HL-60/S4 treated with retinoic acid at 250 ng/mL for 4 days and 3 days (cell line): ENCODE measurements around the gene RABL3.
"Not testable (repeated sequence)": the region's sequence is repeated elsewhere in the genome, so short reads cannot be mapped to it uniquely, and the experiment has no call there.

Experiments
- in situ Hi-C: fragments of 300-500 bp; cut with MboI; formaldehyde crosslinking; loops from 2 replicates; pipeline ENCODE4 v1.7.0; 2022; ENCODE audit warnings: low sequenced_read_pairs

The RABL3 gene

DNA sequence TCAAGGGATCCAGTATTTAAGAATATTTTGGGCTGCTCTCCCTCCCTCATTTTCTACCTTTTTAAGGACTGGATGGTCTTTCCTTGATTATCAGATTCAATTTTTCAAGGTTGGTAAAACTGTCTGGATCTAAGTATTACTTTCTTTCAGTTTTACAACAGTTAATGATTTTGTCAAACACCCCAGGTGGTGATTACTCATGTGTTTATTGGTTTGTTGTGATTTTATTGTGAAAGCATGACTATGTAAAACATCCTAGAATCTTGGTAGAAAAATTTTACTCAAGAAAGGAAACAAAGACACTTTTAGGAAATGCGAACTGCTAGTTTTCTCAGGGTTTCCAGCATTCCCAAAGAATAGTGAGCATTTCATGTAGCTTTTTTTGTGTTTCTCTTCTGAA is 7.5 kb upstream of the RABL3 start:
- in situ Hi-C loops: no loop called here

DNA sequence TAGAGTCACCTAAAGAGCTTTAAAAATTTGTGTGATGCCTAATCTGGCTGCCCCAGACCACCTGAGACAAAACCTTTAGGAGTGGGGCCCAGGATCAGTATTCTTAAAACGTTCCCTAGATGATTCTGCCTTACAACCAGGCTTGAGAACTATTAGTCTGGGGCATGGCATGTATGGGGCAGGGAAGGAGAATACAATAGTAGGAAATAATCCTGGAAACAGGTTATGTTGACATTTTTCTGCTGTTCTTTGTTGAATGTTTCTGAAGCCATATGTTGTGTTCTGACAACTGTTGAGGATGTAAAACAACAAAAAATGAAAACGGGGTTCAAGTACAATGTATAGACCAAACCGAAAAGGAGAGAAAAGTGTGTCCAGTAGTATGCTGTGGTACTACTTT is 3.1 kb upstream of the RABL3 start:
- in situ Hi-C loops: no loop called here

DNA sequence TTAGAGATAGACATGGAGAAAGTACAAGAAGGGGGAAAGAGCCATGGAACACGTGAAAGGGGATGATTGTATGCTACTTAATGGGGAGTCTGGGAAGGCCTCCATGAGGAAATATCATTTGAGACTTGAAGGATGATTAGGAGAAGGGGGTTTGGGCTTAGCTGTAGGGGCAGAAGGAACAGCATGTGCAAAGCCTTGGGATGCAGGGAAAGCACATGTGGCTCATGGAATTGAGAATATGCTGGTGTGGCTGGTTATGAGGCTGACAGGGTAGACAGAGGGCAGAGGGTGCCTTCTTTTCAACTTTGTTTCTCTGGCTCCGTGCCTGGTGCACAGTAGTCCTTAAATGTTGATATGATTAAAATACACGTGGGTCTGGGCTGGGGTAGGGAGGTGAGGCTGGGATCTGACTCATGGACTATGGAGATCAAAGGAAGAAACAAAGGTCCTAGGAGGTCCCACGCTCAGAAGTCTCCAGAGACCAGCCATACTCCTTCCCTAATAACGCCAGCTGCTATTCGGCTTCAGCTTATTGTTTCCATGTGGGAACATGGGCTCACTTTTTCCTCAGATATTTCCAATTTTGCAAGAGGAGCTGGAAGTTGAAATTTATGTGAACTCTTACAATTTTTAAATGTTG is 1.4 kb upstream of the RABL3 start:
- in situ Hi-C loops: no loop called here

DNA sequence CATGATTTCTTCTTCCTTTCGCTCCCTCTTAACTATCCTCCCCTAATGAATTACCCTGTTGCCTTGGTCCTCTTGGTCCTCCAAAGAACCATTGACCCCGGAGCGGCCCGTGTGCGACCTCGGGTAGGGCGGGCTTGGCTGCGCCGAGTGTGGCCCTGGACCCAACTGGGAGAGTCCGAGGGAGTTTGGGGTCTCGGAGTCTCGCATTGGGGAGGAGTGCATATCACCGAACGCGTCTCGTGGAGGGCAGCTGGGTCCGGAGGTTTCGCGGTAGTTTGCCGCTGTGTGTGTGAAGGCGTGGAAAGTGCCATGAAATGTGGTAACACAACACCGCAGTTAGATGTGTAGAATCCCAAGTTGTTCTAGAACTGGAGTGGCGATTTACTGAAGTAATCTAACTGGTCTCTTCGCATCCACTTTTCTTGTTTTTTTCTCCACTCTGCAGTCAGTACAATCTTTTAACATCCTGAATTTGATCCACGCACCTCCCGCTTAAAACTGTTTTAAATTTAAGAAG is 591 bp upstream of the RABL3 start:
- in situ Hi-C loops: no loop called here

DNA sequence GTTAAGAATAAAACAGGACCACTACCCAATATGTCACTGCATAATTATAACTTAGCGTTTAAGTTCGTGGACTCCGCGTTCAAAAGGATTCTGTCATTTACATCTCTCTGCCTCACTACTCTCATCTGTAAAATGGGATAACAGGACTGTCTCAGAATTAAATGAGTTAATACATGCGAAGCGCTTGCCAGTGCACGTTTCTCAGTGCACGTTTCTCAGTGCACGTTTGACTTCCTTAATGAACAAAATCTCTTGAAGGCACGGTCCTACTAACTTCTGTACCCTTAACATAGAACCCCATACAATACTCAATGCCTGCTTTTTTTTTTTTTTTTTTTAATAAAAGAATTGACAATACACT is 499 bp downstream of the RABL3 start:
- in situ Hi-C loops: no loop called here

DNA sequence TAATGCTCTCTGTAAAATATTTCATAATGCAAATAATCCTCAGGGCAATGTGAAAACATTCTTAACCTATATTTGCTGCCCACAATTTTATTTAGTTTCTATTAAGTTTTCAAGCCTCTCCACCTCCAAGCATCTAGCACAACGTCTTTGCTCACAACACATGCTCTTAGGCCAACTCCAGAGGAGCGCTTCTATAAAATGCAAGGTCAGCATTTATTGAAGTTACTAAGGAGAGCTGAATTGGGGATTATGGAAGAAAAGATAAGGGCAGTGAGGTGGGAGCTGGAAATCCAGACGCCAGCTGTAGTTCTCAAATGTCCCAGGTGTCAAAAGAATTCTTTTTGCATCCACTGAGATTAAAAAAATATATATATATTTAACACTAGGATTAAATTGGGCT is 996 bp downstream of the RABL3 start:
- in situ Hi-C loops: no loop called here

DNA sequence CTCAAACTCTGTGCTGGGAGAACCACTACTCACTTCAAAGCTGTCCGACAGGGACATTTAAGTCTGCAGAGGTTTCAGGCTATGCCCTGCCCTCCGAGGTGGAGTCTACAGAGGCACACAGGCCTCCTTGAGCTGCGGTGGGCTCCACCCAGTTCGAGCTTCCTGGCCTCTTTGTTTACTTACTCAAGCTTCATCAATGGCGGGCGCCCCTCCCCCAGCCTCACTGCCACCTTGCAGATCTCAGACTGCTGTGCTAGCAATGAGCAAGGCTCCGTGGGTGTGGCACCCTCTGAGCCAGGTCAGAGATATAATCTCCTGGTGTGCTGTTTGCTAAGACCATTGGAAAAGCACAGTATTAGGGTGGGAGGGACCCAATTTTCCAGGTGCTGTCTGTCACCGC is 4.3 kb downstream of the RABL3 start:
- in situ Hi-C loops: not testable (repeated sequence)

DNA sequence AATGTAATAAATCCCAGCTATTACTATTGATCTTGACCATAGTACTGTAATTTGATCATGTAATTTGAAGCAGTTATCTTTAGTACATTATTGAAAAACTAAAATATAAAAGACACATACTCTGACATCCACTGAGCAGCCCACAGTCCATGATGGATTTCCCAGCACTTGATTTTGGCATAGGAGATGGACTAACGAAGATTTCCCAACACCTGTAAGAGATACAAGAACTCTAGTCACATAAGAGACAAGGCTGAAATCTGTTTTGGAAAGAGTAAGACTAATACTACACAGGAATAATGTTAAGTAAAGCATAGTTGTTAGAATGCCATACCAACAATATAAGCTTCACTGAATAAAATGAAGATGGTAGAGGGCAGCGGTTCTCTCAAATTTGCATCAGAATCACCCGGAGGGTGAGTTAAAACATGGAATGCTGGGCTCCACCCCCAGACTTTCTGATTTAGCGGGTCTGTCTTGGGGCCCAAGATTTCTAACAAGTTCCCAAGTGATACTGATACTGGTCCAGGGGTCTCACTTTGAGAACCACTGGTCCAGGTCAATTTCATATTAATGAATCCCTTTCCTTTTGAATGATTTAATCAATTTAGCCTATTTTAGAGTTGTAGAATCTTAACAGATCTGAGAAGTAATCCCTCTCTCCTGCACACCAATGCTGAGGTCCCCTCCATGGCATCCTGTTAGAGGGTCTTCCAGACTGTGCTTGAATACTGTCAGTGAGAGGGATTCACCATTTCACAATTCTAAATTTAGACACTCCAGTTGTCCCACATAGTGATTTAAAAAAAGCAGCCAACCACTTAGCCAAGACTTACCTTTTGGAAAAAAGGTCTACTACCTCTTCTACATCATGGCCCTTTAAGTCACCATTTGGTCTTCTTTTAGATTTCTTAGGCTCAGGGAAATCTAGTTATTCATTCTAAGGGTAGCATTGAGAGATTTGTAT is 11.5 kb downstream of the RABL3 start:
- in situ Hi-C loops: no loop called here

DNA sequence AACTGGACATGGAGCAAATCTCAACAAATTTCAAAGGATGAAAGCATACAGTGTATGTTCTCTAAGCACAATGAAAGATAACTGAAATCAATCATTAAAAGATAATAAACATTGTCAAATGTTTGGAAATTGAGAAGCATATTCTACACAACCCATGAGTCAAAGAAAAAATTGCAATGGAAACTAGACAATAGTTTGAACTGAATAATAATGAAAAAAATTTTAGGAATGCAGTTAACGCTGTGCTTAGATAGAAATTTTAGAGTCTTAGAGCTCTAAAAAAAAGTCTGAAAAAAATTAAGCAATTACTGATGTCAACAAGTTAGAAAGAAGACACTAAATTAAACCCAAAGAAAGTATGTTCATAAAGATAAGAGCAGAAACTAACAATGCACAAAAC is 15.5 kb downstream of the RABL3 start:
- in situ Hi-C loops: no loop called here

DNA sequence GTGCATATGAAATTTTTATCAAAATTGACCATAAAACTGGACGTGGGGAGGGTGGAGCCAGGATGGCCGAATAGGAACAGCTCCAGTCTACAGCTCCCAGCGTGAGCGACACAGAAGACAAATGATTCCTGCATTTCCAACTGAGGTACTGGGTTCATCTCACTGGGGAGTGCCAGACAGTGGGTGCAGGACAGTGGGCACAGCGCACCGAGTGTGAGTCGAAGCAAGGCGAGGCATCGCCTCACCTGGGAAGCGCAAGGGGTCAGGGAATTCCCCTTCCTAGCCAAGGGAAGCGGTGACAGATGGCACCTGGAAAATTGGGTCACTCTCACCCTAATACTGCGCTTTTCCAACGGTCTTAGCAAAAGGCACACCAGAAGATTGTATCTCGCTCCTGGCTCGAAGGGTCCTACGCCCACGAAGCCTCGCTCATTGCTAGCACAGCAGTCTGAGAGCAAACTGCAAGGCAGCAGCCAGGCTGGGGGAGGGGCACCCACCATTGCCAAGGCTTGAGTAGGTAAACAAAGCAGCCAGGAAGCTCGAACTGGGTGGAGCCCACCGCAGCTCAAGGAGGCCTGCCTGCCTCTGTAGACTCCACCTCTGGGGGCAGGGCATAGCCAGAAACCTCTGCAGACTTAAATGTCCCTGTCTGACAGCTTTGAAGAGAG is 23.0 kb downstream of the RABL3 start:
- in situ Hi-C loops: not testable (repeated sequence)

DNA sequence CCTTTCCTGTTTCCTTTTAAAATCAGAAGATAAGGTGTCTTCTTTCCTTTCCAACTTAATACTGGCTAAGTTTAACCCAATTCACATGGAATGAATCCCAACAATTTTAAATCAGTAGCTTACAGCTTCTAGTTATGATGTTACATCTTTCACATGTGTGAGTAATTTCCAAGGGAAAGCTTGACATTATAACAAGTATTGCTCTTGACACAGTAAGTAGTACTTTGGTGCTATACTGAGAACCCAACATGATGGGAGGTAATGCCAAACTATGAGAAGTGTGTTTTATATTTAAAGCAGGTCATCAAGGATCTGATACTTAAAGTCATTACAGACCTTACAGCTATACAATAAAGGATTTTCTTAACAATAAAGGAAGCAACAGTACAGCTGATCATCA is 29.1 kb downstream of the RABL3 start:
- in situ Hi-C loops: no loop called here

DNA sequence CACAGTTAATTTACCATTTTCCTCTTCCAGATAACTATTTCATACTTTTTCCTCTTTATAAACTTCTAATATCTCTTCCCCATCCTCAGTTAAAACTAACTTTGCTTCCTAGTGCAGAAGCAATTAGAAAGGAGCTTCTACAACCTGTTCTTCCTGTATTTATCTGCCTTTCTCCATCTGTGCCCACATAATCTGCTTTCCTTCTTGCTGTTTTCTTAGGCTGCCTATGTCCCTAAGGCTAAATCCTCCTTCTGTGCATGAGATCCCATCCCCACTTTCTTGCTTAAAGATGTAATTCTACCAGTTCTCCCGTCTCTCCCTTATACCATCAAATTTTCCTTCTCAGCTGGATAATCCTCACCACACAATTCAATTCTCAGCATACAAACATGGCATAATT is 31.9 kb downstream of the RABL3 start:
- in situ Hi-C loops: no loop called here

DNA sequence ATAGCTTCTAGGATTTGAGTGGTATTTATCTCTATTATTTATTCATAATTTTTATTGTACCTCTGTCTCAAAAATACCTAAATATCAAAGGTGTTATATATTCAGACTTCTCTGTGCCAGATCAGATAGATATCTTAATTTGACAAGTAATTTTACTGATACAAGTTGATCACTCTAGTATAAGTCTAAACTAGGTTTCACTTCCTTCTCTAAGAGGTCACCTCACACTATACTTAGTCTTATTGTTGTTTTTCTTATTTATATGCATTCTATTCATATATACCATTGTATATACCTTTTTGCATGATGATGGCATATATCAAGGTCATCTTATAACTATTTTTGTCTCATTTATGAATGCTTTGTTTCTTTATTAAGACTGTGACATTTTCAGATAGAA is 33.9 kb downstream of the RABL3 start:
- in situ Hi-C loops: no loop called here

DNA sequence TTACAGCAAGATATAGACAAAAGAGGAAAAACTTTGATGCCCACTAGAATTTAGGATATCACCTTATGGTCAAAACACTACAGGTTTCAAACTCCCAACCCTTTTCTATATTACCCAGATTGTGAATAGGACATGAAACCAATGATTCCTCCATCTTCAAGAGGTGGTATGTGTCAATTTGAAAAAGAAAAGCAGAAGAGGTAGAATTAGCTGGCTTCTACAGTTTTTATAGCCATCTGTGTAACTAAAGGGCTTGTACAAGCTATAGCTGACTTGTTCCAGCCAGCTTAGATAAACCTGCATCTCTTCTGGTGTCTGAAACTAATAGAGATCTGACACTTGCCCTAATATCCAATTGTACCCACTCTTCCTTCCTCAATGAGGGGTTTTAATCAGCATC is 35.4 kb downstream of the RABL3 start:
- in situ Hi-C loops: no loop called here

DNA sequence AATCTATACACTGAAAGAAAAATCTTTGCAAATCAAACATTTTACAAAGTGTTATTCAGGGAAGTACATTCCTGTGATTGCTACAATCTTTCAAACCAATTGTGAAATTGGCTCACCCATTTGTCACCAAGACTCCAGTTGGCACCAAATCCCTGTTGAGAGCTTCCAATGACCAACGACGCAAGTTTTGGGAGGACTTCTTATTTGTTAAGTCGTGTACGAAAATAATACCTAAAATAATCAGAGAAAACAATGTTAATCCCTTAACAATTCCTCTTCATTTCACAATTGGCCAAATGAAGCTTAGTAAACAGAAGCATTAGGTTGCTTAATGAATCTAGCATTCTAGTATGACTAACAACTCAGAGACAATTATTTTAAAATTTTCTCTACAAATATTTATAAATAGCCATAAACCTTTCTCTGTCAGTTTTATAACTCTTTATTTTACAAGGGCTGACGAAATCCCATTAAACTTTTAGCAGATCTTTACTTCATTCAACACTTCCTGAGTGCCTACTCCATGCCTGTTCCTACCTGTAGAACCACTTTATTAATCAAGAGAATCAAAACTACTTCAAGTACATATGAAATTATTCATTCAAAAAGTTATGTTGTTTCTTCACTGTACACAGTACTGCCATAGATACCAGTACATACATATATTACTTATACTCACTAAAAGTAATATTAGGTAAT is 36.3 kb downstream of the RABL3 start:
- in situ Hi-C loops: no loop called here

DNA sequence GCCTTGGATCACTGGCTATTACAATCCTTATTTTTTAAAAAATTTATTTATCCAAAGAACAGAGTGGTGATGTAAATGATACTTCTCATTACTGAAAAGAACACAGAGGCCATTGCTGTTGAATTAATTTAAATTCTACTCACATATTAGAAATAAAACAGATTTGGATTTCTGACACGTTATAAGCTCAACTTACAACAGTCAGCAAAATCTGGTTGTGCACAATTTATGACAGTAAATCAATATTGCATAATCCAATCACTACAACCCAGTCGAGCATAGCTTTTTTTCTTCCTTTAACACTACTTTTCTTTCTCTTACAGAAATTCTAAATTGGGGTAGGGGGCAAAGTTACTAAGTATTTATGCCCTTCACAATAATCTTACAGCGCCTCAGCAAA is 43.0 kb downstream of the RABL3 start:
- in situ Hi-C loops: no loop called here

DNA sequence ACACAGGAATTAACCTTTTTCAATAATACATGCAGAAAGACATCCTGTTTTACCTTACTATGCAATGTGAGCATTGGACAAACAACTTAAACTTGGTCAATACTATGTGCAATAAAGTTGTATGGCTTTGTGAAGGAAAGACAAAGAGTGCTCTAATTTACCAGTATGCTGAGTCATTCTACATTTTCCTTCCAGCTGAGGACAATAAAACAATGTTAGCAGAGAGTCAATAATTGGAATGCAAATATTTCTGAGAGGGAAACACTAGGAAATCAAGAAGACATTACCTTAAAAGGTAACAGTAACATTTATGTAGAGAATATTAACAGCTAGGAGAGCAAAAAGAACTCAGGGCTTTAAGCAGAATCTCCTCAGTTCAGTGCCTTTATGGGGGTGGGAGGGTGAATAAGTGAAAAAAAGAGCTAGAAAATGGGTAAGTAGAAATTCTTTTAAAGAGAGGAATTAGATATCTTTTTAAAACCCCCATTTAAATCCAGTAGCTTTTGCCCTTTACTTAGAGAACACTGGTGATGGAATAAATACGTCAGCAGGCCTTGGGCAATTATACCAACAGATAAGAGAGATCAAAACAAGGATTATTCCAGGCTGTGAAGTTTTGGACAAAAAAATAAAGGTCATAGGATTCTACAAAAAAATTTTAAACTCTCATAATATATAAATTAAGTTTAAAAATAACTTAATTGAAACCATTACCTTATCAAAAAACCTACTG is 48.7 kb downstream of the RABL3 start:
- in situ Hi-C loops: no loop called here

DNA sequence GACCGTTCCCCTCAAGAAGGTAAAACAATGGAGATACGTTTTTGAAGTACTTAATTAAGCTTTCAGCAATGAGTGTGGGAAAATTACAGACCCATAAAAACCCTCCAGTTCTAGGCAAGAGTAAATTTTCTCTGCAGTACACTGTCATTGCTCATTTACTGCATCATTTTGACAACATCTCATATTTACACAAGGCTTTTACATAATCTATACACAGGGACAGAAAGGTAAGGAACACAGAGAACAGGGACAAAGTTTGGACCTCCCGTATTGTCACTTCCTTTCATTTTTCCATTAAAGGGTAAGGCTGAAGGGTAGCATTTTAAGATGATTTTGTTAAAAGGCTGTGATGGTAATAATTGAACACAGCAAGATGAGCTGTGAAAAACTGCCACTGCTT is 52.9 kb downstream of the RABL3 start:
- in situ Hi-C loops: no loop called here

DNA sequence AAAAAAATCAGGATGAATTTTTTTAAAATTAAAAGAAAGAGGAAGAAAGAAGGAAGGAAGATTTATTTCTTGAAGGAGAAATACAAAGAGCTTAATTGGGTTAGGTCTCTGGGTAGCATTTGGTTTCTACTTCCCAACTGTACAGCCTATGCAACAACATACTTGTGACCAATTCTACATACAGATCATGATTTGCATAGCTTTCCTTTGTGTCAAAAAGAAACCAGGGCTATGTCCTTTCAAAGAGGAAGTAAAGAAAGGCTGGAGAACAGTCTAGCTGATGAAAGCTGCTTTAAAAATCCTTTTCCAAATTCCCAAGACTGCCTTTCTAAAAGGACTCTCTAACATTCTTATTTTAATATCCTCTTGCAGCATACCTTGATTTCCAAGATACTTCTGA is 54.2 kb downstream of the RABL3 start:
- in situ Hi-C loops: no loop called here

DNA sequence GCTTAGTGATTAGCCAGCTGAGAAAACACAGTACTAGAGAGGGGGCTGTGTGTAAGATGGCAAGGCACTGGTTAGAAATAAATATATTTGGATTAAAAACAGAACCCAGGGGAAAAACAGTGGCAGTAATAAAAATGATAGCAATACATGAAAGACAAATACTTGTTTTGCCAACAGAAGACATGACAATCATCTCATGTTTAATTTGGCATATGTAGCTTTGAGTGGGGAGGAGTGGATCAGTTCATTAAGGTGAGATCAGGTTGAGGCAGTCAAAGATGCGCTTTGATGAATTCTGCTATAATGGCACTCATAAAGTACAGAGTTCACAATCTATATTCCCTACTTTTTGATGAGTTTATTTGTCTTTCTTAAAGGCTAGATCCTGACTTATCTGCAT is 56.9 kb downstream of the RABL3 start:
- in situ Hi-C loops: no loop called here
